Tibial artery (tissue), 4 donors: ENCODE measurements around the gene LRBA.

Source experiments
- DNase-seq, 2 donors: peaks; one replicate each; pipeline ENCODE4 v3.0.0-alpha.2; 2019
- H3K27ac ChIP-seq, 2 donors: fragments of 200-600 bp; sonication (generic) in 1 of 2; 1 replicate in 1 of 2; 2 replicates in 1 of 2; pipeline ENCODE4 v1.5.1; 2018 to 2019; ENCODE audit warnings: mild to moderate bottlenecking in 1 of 2
- H3K27me3 ChIP-seq, 2 donors: fragments of 200-600 bp; sonication (generic) in 1 of 2; one replicate each; pipeline versions ENCODE4 v1.5.1 to v1.6.0; 2016 to 2019
- H3K36me3 ChIP-seq, 3 donors: fragments of 200-600 bp; sonication (generic) in 2 of 3; one replicate each; pipeline ENCODE4 v1.5.1; 2016 to 2019; ENCODE audit warnings: mild to moderate bottlenecking in 2 of 3
- H3K4me1 ChIP-seq, 4 donors: fragments of 200-600 bp; sonication (generic) in 2 of 4; 1 replicate in 3 of 4; 2 replicates in 1 of 4; pipeline ENCODE4 v1.5.1; 2016 to 2019
- H3K4me3 ChIP-seq, 2 donors: fragments of 200-600 bp; sonication (generic) in 1 of 2; 1 replicate in 1 of 2; 2 replicates in 1 of 2; pipeline ENCODE4 v1.5.1; 2018 to 2019; ENCODE audit warnings: mild to moderate bottlenecking in 2 of 2
- H3K9me3 ChIP-seq, 3 donors: fragments of 200-600 bp; sonication (generic) in 1 of 3; one replicate each; pipeline ENCODE4 v1.5.1; 2016 to 2019
- CTCF ChIP-seq, 2 experiments: fragments of 200-600 bp in 1 of 2; fragments of 450-650 bp in 1 of 2; IDR thresholded peaks; one replicate each; pipeline ENCODE4 v1.5.1; 2017 to 2019; ENCODE audit warnings: antibody characterized with exemption in 2 of 2, mild to moderate bottlenecking in 1 of 2, moderate library complexity in 1 of 2
- intact Hi-C: fragments of 100-400 bp; cut with DNase I; formaldehyde crosslinking; loops from one replicate; pipeline ENCODE4 v1.15.0; 2023; ENCODE audit warnings: low total_unique reads

The LRBA gene

GRCh38 chr4:150302553-150302952 is 712.5 kb downstream of the LRBA start:
- no peaks in the 10 kb centered on the region for H3K36me3 ChIP-seq
- intact Hi-C loops: no loop called here

GRCh38 chr4:150299816-150300215 is 715.3 kb downstream of the LRBA start:
- Histone ChIP-seq H3K4me1 (peaks cover 0 to 4% (median 0%) of the 10 kb centered on the region in 4 donors), H3K27ac (no peak overlapping the region), H3K27me3 (no peaks in the 10 kb centered on the region), H3K9me3 (no peaks in the 10 kb centered on the region), H3K36me3 (no peaks in the 10 kb centered on the region), H3K4me3 (no peak overlapping the region)
- no peak for DNase-seq
- intact Hi-C loops: loop anchor here (10.0 kb wide), 1 partner anchor 575 kb away; no protein-coding TSS in a partner anchor
- TF ChIP-seq CTCF (IDR thresholded peaks at IDR 0.05): no peak

More at GRCh38 chr4:150302553-150302952, 712.5 kb downstream of the LRBA start:
- no peak for TF ChIP-seq CTCF (IDR thresholded peaks at IDR 0.05)
- Histone ChIP-seq H3K9me3 (no peaks in the 10 kb centered on the region), H3K4me3 (no peak overlapping the region), H3K4me1 (peaks cover 0 to 21% (median 5%) of the 10 kb centered on the region in 4 donors), H3K27me3 (no peaks in the 10 kb centered on the region), H3K27ac (no peak overlapping the region)
- DNase-seq: peak in 1 of 2 donors; percentile 37

- Histone ChIP-seq H3K4me1 (peaks cover 0 to 4% (median 0%) of the 10 kb centered on the region in 4 donors), H3K27me3 (no peaks in the 10 kb centered on the region), H3K27ac (no peak overlapping the region), H3K4me3 (no peak overlapping the region), H3K9me3 (no peaks in the 10 kb centered on the region), H3K36me3 (no peaks in the 10 kb centered on the region)
- peak; percentile 64 for TF ChIP-seq CTCF (IDR thresholded peaks at IDR 0.05)
- DNase-seq: peak in 1 of 2 donors; percentile 28
- intact Hi-C loops: loop anchor here (10.0 kb wide), 1 partner anchor 577 kb away; no protein-coding TSS in a partner anchor
Observed at GRCh38 chr4:150297861-150298474, 717.1 kb downstream of the LRBA start.

GRCh38 chr4:150289881-150290280 is 725.2 kb downstream of the LRBA start:
- H3K4me1 ChIP-seq: no peaks in the 10 kb centered on the region

GRCh38 chr4:150289198-150289597 is 725.9 kb downstream of the LRBA start:
- TF ChIP-seq CTCF (IDR thresholded peaks at IDR 0.05): no peak
- Histone ChIP-seq H3K4me3 (no peak overlapping the region), H3K9me3 (no peaks in the 10 kb centered on the region), H3K36me3 (peaks cover 0 to 9% (median 0%) of the 10 kb centered on the region in 3 donors), H3K4me1 (no peaks in the 10 kb centered on the region), H3K27me3 (no peaks in the 10 kb centered on the region), H3K27ac (no peak overlapping the region)
- no peak for DNase-seq
- intact Hi-C loops: no loop called here

More at GRCh38 chr4:150289881-150290280, 725.2 kb downstream of the LRBA start:
- H3K9me3 ChIP-seq: no peaks in the 10 kb centered on the region
- peaks cover 0 to 9% (median 0%) of the 10 kb centered on the region in 3 donors for H3K36me3 ChIP-seq
- no peak overlapping the region for H3K4me3 ChIP-seq
- H3K27me3 ChIP-seq: no peaks in the 10 kb centered on the region
- no peak overlapping the region for H3K27ac ChIP-seq
- intact Hi-C loops: loop anchor here (10.0 kb wide), 1 partner anchor 585 kb away; no protein-coding TSS in a partner anchor
- no peak for DNase-seq
- no peak for TF ChIP-seq CTCF (IDR thresholded peaks at IDR 0.05)
